ENCODE measurements around the gene FGF14. TPM values are rescaled to one million over a fixed set of nuclear protein-coding genes. Genes with fewer than 3 reads are reported as not detected.

Gene FGF14
- total RNA-seq, 1 donor from 2014 or later: 1.4 TPM

- Histone ChIP-seq H3K9ac (no peak overlapping the region), H3K36me3 (no peaks in the 10 kb centered on the region), H3K27ac (no peak overlapping the region), H4K20me1 (ENCODE audit: low read depth) (no peaks in the 10 kb centered on the region), H3K4me2 (no peak overlapping the region), H3K4me3 (no peak overlapping the region), H3F3A (ENCODE audit: low read depth) (no peaks in the 10 kb centered on the region), H3K79me2 (ENCODE audit: low read depth) (no peaks in the 10 kb centered on the region), H3K27me3 (no peaks in the 10 kb centered on the region), H2AFZ (replicated peaks) (no peak overlapping the region), H3K4me1 (no peaks in the 10 kb centered on the region), H3K9me3 (ENCODE audit: low read depth) (no peaks in the 10 kb centered on the region)
- Mint-ChIP-seq H3K4me1 (no peaks in the 10 kb centered on the region), H3K4me3 (no peak overlapping the region), H3K9me3 (no peaks in the 10 kb centered on the region), H3K36me3 (no peaks in the 10 kb centered on the region), H3K27me3 (ENCODE audit: insufficient read depth, low read depth) (no peaks in the 10 kb centered on the region), H3K27ac (no peak overlapping the region)
- TF ChIP-seq EZH2phosphoT487 (IDR thresholded peaks at IDR 0.05): no peak
- TF ChIP-seq, protein P1, sequence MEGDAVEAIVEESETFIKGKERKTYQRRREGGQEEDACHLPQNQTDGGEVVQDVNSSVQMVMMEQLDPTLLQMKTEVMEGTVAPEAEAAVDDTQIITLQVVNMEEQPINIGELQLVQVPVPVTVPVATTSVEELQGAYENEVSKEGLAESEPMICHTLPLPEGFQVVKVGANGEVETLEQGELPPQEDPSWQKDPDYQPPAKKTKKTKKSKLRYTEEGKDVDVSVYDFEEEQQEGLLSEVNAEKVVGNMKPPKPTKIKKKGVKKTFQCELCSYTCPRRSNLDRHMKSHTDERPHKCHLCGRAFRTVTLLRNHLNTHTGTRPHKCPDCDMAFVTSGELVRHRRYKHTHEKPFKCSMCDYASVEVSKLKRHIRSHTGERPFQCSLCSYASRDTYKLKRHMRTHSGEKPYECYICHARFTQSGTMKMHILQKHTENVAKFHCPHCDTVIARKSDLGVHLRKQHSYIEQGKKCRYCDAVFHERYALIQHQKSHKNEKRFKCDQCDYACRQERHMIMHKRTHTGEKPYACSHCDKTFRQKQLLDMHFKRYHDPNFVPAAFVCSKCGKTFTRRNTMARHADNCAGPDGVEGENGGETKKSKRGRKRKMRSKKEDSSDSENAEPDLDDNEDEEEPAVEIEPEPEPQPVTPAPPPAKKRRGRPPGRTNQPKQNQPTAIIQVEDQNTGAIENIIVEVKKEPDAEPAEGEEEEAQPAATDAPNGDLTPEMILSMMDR (IDR thresholded peaks at IDR 0.05): no peak
- no peak for TF ChIP-seq EZH2 (IDR thresholded peaks at IDR 0.05)
- DNase-seq (ENCODE audit: low spot score): no peak
These were observed 101.5 kb downstream of the FGF14 start for GRCh38 chr13:102300379-102300778.

DNA sequence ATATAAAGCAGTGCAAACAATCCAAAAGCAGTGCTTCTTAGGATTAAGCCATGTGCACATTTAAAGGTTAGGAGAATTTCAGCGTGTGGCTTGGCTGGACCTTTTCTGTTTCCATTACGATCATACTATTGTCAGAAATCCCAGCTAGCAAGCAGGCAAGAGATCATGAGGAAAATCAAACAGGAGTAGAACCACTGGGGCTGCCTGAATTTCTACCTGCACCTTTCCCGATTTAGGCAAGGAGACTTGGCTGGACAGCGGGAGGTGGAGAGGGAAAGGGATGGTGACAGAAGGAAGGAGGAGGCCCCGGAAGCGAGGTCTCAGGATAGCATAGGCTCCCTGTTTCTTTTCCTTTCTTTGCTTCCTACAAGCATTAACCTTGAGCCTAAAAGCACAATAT is 102.5 kb downstream of the FGF14 start:
- Mint-ChIP-seq H3K27ac (no peak overlapping the region), H3K9me3 (no peaks in the 10 kb centered on the region), H3K4me1 (no peaks in the 10 kb centered on the region), H3K27me3 (ENCODE audit: insufficient read depth, low read depth) (no peaks in the 10 kb centered on the region), H3K4me3 (no peak overlapping the region), H3K36me3 (no peaks in the 10 kb centered on the region)
- Histone ChIP-seq H3K4me1 (no peaks in the 10 kb centered on the region), H3K4me2 (no peak overlapping the region), H4K20me1 (ENCODE audit: low read depth) (no peaks in the 10 kb centered on the region), H3K9me3 (ENCODE audit: low read depth) (no peaks in the 10 kb centered on the region), H3F3A (ENCODE audit: low read depth) (no peaks in the 10 kb centered on the region), H3K27ac (no peak overlapping the region), H3K9ac (no peak overlapping the region), H3K4me3 (no peak overlapping the region), H2AFZ (replicated peaks) (no peak overlapping the region), H3K36me3 (no peaks in the 10 kb centered on the region), H3K79me2 (ENCODE audit: low read depth) (no peaks in the 10 kb centered on the region), H3K27me3 (no peaks in the 10 kb centered on the region)
- DNase-seq (ENCODE audit: low spot score): no peak
- TF ChIP-seq EZH2 (IDR thresholded peaks at IDR 0.05) (no peak), EZH2phosphoT487 (IDR thresholded peaks at IDR 0.05) (no peak)
- TF ChIP-seq, protein P1 (IDR thresholded peaks at IDR 0.05): no peak

DNA sequence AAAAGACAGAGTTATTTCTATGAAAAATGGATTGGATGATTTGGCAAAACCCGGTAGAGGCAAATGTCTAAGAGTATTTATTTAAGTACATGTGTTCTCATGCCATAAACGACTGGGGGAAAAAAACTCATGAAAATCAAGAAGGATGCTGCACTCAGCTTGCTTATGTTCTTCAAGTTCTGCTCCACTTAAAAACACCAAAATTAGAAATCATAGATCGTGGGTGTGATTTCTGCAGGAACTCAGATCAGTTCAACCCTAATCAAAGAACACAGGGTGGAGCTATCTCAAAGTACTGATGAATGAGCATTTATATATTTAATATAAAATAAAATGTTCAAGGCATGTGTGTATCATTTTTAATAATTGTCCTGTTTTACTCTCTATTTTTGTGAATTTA is 103.8 kb downstream of the FGF14 start:
- TF ChIP-seq EZH2phosphoT487 (IDR thresholded peaks at IDR 0.05) (no peak), EZH2 (IDR thresholded peaks at IDR 0.05) (no peak)
- TF ChIP-seq, protein P1 (IDR thresholded peaks at IDR 0.05): no peak
- no peaks in the 10 kb centered on the region for H4K20me1 ChIP-seq (ENCODE audit: low read depth)
- H3K4me3 ChIP-seq: no peak overlapping the region
- H3K9ac ChIP-seq: no peak overlapping the region
- H3K27me3 ChIP-seq: no peaks in the 10 kb centered on the region
- no peaks in the 10 kb centered on the region for H3K4me1 Mint-ChIP-seq
- H3K79me2 ChIP-seq (ENCODE audit: low read depth): no peaks in the 10 kb centered on the region
- H3K4me2 ChIP-seq: no peak overlapping the region
- H2AFZ ChIP-seq (replicated peaks): no peak overlapping the region
- H3K9me3 ChIP-seq (ENCODE audit: low read depth): no peaks in the 10 kb centered on the region
- no peaks in the 10 kb centered on the region for H3K36me3 ChIP-seq
- DNase-seq (ENCODE audit: low spot score): no peak
- H3K4me1 ChIP-seq: no peaks in the 10 kb centered on the region
- no peak overlapping the region for H3K4me3 Mint-ChIP-seq
- H3K36me3 Mint-ChIP-seq: no peaks in the 10 kb centered on the region
- H3K9me3 Mint-ChIP-seq: no peaks in the 10 kb centered on the region
- H3K27ac Mint-ChIP-seq: no peak overlapping the region
- no peaks in the 10 kb centered on the region for H3K27me3 Mint-ChIP-seq (ENCODE audit: insufficient read depth, low read depth)
- no peak overlapping the region for H3K27ac ChIP-seq
- H3F3A ChIP-seq (ENCODE audit: low read depth): no peaks in the 10 kb centered on the region

Measured in neural progenitor cell (in vitro differentiated cells).